Upper lobe of right lung (tissue), 1 donor: Measurements from ENCODE around the gene SCAND1. TPM values are rescaled to one million over a fixed set of nuclear protein-coding genes. Genes with fewer than 3 reads are reported as not detected.

Experiments used
- ATAC-seq: fragments of 200-7000 bp; cut with Tn5 transposase; one replicate; pipeline ENCODE4 v1.9.1; 2020; ENCODE audit warnings: mild to moderate bottlenecking, moderate library complexity
- DNase-seq: peaks from one replicate; pipeline ENCODE4 v3.0.0-alpha.2; 2020
- H3K27ac ChIP-seq: fragments of 200-600 bp; one replicate; pipeline ENCODE4 v1.8.0; 2022
- H3K27me3 ChIP-seq: fragments of 200-600 bp; one replicate; pipeline ENCODE4 v1.8.0; 2022; ENCODE audit warnings: mild to moderate bottlenecking
- H3K36me3 ChIP-seq: fragments of 200-600 bp; one replicate; pipeline ENCODE4 v1.8.0; 2022
- H3K4me1 ChIP-seq: fragments of 200-600 bp; one replicate; pipeline ENCODE4 v1.8.0; 2022
- H3K4me3 ChIP-seq: fragments of 200-600 bp; one replicate; pipeline ENCODE4 v1.8.0; 2022; ENCODE audit warnings: mild to moderate bottlenecking
- H3K9me3 ChIP-seq: fragments of 200-600 bp; one replicate; pipeline ENCODE4 v1.8.0; 2022
- CTCF ChIP-seq: fragments of 200-600 bp; IDR thresholded peaks from one replicate; pipeline ENCODE4 v1.8.0; 2022; ENCODE audit warnings: antibody characterized with exemption
- intact Hi-C: fragments of 100-400 bp; cut with DNase I; formaldehyde crosslinking; loops from one replicate; pipeline ENCODE4 v1.11.0; 2022
- total RNA-seq: library from RNA; stranded (reverse); fragmentation: NEBNext Ultra II Directional; extraction: Animal tissue kit (Norgen Biotek cat#: 25700); gene quantifications from one replicate; pipeline ENCODE4 v1.2.1, GENCODE V29; 2021
- donor health status: DM: no; HTN: yes; CAD: no; lungs with severe emphysema.

SCAND1 gene
- total RNA-seq, 1 donor from 2014 or later, result 56.2 TPM

- peaks cover 3% of the 10 kb centered on the region for H3K4me1 ChIP-seq
- DNase-seq (no peak), ATAC-seq (peak; percentile 90)
- H3K4me3 ChIP-seq, result no peak overlapping the region
- H3K27ac ChIP-seq, result no peak overlapping the region
- no peaks in the 10 kb centered on the region for H3K36me3 ChIP-seq
- TF ChIP-seq CTCF, result peak; percentile 83
- intact Hi-C loops, result no loop called here
- H3K9me3 ChIP-seq, result no peaks in the 10 kb centered on the region
- no peaks in the 10 kb centered on the region for H3K27me3 ChIP-seq
Observed at GRCh38 chr20:35992713-35993335, 38.5 kb upstream of the SCAND1 start.

- no peak overlapping the region for H3K4me3 ChIP-seq
- peaks cover 3% of the 10 kb centered on the region for H3K4me1 ChIP-seq
- DNase-seq, result no peak
- no peaks in the 10 kb centered on the region for H3K9me3 ChIP-seq
- intact Hi-C loops, result no loop called here
- no peak for ATAC-seq
- H3K27me3 ChIP-seq, result no peaks in the 10 kb centered on the region
- H3K27ac ChIP-seq, result no peak overlapping the region
- peak; percentile 38 for TF ChIP-seq CTCF
- H3K36me3 ChIP-seq, result no peaks in the 10 kb centered on the region
Observed at GRCh38 chr20:35991142-35991771, 37.0 kb upstream of the SCAND1 start.

- intact Hi-C loops, result no loop called here
- DNase-seq, result no peak
- no peaks in the 10 kb centered on the region for H3K27me3 ChIP-seq
- no peaks in the 10 kb centered on the region for H3K9me3 ChIP-seq
- H3K4me3 ChIP-seq, result no peak overlapping the region
- H3K27ac ChIP-seq, result no peak overlapping the region
- no peak for TF ChIP-seq CTCF
- H3K36me3 ChIP-seq, result no peaks in the 10 kb centered on the region
- peaks cover 3% of the 10 kb centered on the region for H3K4me1 ChIP-seq
- ATAC-seq, result no peak
Observed at GRCh38 chr20:35988910-35989463, 34.7 kb upstream of the SCAND1 start.

- H3K4me1 ChIP-seq, result no peaks in the 10 kb centered on the region
- intact Hi-C loops, result no loop called here
- H3K4me3 ChIP-seq, result no peak overlapping the region
- DNase-seq (no peak), ATAC-seq (no peak)
- no peaks in the 10 kb centered on the region for H3K36me3 ChIP-seq
- H3K9me3 ChIP-seq, result no peaks in the 10 kb centered on the region
- no peaks in the 10 kb centered on the region for H3K27me3 ChIP-seq
- no peak for TF ChIP-seq CTCF
- H3K27ac ChIP-seq, result no peak overlapping the region
Observed at GRCh38 chr20:35985806-35986205, 31.5 kb upstream of the SCAND1 start.

GRCh38 chr20:35984382-35984781, 30.1 kb upstream of the SCAND1 start:
- H3K27ac ChIP-seq, result no peak overlapping the region
- no peak overlapping the region for H3K4me3 ChIP-seq
- no peak for TF ChIP-seq CTCF
- H3K9me3 ChIP-seq, result no peaks in the 10 kb centered on the region
- H3K4me1 ChIP-seq, result no peaks in the 10 kb centered on the region
- intact Hi-C loops, result no loop called here
- DNase-seq (no peak), ATAC-seq (peak; percentile 25)
- no peaks in the 10 kb centered on the region for H3K36me3 ChIP-seq
- no peaks in the 10 kb centered on the region for H3K27me3 ChIP-seq
